Heart left ventricle (tissue), 16 donors: Measurements from ENCODE around the gene BBX. TPM values are rescaled to one million over a fixed set of nuclear protein-coding genes. Genes with fewer than 3 reads are reported as not detected.

Experiments
- ATAC-seq, 4 donors: fragments of 200-7000 bp; cut with Tn5 transposase; one replicate each; pipeline ENCODE4 v1.9.1; 2020 to 2022; ENCODE audit warnings: moderate library complexity in 4 of 4, mild to moderate bottlenecking in 3 of 4, moderate number of reproducible peaks in 1 of 4
- DNase-seq, 5 donors: peaks; one replicate each; pipeline ENCODE4 v3.0.0-alpha.2; 2020
- H3K27ac ChIP-seq, 12 donors: fragments of 200-600 bp; sonication (generic) in 4 of 12; one replicate each; pipeline versions ENCODE4 v1.5.0 to v1.8.0; 2016 to 2022; ENCODE audit warnings: mild to moderate bottlenecking in 2 of 12
- H3K27me3 ChIP-seq, 9 donors: fragments of 200-600 bp; sonication (generic) in 2 of 9; one replicate each; pipeline versions ENCODE4 v1.5.1 to v1.8.0; 2016 to 2022; ENCODE audit warnings: mild to moderate bottlenecking in 3 of 9
- H3K36me3 ChIP-seq, 9 donors: fragments of 200-600 bp; sonication (generic) in 2 of 9; one replicate each; pipeline versions ENCODE4 v1.5.0 to v1.8.0; 2018 to 2022; ENCODE audit warnings: mild to moderate bottlenecking in 2 of 9
- H3K4me1 ChIP-seq, 12 donors: fragments of 200-600 bp; sonication (generic) in 4 of 12; one replicate each; pipeline versions ENCODE4 v1.5.0 to v1.8.0; 2016 to 2022; ENCODE audit warnings: mild to moderate bottlenecking in 3 of 12
- H3K4me3 ChIP-seq, 12 donors: fragments of 200-600 bp; sonication (generic) in 4 of 12; one replicate each; pipeline versions ENCODE4 v1.5.0 to v1.8.0; 2017 to 2022; ENCODE audit warnings: mild to moderate bottlenecking in 9 of 12, moderate library complexity in 4 of 12
- H3K9me3 ChIP-seq, 12 donors: fragments of 200-600 bp; sonication (generic) in 4 of 12; one replicate each; pipeline versions ENCODE4 v1.5.0 to v1.8.0; 2016 to 2022; ENCODE audit warnings: mild to moderate bottlenecking in 1 of 12
- POLR2A ChIP-seq, 2 donors: fragments of 450-650 bp; IDR thresholded peaks; one replicate each; pipeline ENCODE4 v1.6.1; 2017; ENCODE audit warnings: antibody characterized with exemption in 2 of 2, mild to moderate bottlenecking in 2 of 2, moderate library complexity in 2 of 2
- WGBS, 4 donors: extraction: QIAGEN DNeasy Blood & Tissue Kit in 2 of 4; methylation state at CpG; one replicate each; pipeline versions ENCODE4 v1.1.5 to v1.1.7; 2013 to 2018; 5-methylcytosine and 5-hydroxymethylcytosine counted together
- intact Hi-C, 10 donors: fragments of 100-400 bp; cut with DNase I; formaldehyde crosslinking; loops; one replicate each; pipeline versions ENCODE4 v1.11.1 to v1.14.2; 2022
- polyA plus RNA-seq, 2 donors: library from polyadenylated mRNA; stranded (reverse); fragments of 200-250 nt; gene quantifications; one replicate each; pipeline ENCODE4 v1.2.3, GENCODE V29; 2013
- total RNA-seq, 9 donors: library from RNA; depleted of rRNA in 2 of 9; stranded (reverse); fragments of >200 nt in 2 of 9; fragmentation: NEBNext Ultra II Directional in 3 of 9; extraction: Animal tissue kit (Norgen Biotek cat#: 25700) in 3 of 9; gene quantifications; one replicate each; pipeline versions ENCODE4 v1.1.0 to v1.2.4, GENCODE V29; 2016 to 2023
- TF ChIP-seq, protein P1 (sequence below), 12 donors: fragments of 200-600 bp; sonication (generic) in 4 of 12; IDR thresholded peaks; one replicate each; pipeline versions ENCODE4 v1.5.0 to v1.8.0; 2018 to 2022; ENCODE audit warnings: antibody characterized with exemption in 12 of 12, mild to moderate bottlenecking in 5 of 12
- donor health status: ischemic (EF 13 %, LVEDD 7.1; RV severe dilation, severe dysfunction).
- donor health status: healthy with polysubstance abuse.
- donor health status: DM: no; HTN: yes; CAD: no.
- donor health status: DM: no; HTN: no; CAD: no.
- donor health status: ischemic (EF 25% LVEDD 6.9; RV normal size, moderate dysfunction).
- donor health status: ischemic (EF 25% LVEDD 5.7; RV mildly dilated, moderate dysfunction).
- donor health status: healthy.
- donor health status: DM: yes; HTN: yes; CAD: no.
- donor health status: ischemic (EF 35%, LVEDD 5.7; RV mildly dilated, moderate dysfunction).
- donor health status: nonischemic (EF 11% LVEDD 7.7; RV severe dilation, severe dysfunction).
- donor health status: DM: yes; HTN: yes; CAD: no.
- donor health status: PGD.
- donor health status: ischemic (EF 29% LVEDD 5.4; RV normal size, mild dysfunction).
- donor health status: nonischemic (EF 23%, LVEDD 6.1; RV moderate dilation, normal function).

BBX gene
- total and polyA plus RNA-seq, 11 donors = 9.1 to 60.5 (median 46.8) TPM

DNA sequence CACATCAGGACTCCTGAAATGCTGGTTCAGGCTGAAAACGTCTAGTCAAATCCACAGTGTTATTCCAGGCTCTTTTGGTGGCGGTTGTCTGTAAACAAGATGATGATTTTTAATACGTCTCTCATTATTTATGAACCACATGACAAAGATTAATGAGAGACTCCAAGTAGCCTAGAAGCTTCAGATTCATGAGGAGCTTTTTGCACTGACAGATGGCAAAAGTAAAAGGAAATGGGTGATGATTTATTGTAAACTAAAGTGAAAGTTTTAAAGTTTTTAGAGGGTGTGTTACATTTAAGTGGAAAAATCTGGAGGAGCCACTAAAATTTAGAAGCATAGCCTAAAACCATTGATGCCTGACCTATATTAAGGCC is 77.0 kb downstream of the BBX start:
- peak overlapping the region; percentile 59 to 91 (median 80) for H3K27ac ChIP-seq
- 11 to 23% (median 15%) methylated on average over 3 of the region's 3 CpGs for WGBS, 4 donors
- no peak for TF ChIP-seq POLR2A (IDR thresholded peaks at IDR 0.05)
- TF ChIP-seq, protein P1, sequence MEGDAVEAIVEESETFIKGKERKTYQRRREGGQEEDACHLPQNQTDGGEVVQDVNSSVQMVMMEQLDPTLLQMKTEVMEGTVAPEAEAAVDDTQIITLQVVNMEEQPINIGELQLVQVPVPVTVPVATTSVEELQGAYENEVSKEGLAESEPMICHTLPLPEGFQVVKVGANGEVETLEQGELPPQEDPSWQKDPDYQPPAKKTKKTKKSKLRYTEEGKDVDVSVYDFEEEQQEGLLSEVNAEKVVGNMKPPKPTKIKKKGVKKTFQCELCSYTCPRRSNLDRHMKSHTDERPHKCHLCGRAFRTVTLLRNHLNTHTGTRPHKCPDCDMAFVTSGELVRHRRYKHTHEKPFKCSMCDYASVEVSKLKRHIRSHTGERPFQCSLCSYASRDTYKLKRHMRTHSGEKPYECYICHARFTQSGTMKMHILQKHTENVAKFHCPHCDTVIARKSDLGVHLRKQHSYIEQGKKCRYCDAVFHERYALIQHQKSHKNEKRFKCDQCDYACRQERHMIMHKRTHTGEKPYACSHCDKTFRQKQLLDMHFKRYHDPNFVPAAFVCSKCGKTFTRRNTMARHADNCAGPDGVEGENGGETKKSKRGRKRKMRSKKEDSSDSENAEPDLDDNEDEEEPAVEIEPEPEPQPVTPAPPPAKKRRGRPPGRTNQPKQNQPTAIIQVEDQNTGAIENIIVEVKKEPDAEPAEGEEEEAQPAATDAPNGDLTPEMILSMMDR (IDR thresholded peaks at IDR 0.05) = no peak
- peaks cover 0 to 7% (median 0%) of the 10 kb centered on the region in 12 donors for H3K9me3 ChIP-seq
- H3K36me3 ChIP-seq = peaks cover 0 to 6% (median 0%) of the 10 kb centered on the region in 9 donors
- no peak for DNase-seq
- H3K4me3 ChIP-seq = peak overlapping the region; percentile 8 to 62 (median 48)
- intact Hi-C loops = no loop called here
- ATAC-seq = peak in 1 of 4 donors; percentile 6
- H3K27me3 ChIP-seq = no peaks in the 10 kb centered on the region
- H3K4me1 ChIP-seq = peaks cover 0 to 49% (median 29%) of the 10 kb centered on the region in 12 donors

DNA sequence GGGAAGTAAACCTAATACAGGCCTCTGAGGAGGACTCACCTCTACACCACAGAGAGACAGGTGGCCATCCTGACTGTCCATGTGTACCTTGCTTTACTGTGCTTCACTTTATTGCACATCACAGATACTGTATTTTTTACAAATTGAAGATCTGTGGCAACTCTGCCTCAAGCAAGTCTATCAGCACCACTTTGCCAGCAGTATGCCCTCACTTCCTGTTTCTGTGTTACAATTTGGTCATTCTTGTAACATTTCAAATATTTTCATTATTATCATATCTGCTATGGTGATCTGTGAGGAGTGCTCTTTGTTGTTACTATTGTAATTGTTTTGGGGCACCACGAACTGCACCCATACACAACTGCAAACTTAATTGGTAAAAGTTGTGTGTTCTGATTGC is 78.0 kb downstream of the BBX start:
- intact Hi-C loops = no loop called here
- ATAC-seq = no peak
- no peak for DNase-seq
- WGBS, 4 donors = 83 to 94% (median 88%) methylated on average over 1 of the region's 1 CpG
- no peaks in the 10 kb centered on the region for H3K27me3 ChIP-seq
- H3K27ac ChIP-seq = peak overlapping the region in 2 of 12 donors; percentile 86 to 91
- peaks cover 0 to 56% (median 32%) of the 10 kb centered on the region in 12 donors for H3K4me1 ChIP-seq
- peaks cover 0 to 7% (median 0%) of the 10 kb centered on the region in 12 donors for H3K9me3 ChIP-seq
- peaks cover 0 to 6% (median 0%) of the 10 kb centered on the region in 9 donors for H3K36me3 ChIP-seq
- H3K4me3 ChIP-seq = no peak overlapping the region
- TF ChIP-seq, protein P1 (IDR thresholded peaks at IDR 0.05) = no peak
- no peak for TF ChIP-seq POLR2A (IDR thresholded peaks at IDR 0.05)

DNA sequence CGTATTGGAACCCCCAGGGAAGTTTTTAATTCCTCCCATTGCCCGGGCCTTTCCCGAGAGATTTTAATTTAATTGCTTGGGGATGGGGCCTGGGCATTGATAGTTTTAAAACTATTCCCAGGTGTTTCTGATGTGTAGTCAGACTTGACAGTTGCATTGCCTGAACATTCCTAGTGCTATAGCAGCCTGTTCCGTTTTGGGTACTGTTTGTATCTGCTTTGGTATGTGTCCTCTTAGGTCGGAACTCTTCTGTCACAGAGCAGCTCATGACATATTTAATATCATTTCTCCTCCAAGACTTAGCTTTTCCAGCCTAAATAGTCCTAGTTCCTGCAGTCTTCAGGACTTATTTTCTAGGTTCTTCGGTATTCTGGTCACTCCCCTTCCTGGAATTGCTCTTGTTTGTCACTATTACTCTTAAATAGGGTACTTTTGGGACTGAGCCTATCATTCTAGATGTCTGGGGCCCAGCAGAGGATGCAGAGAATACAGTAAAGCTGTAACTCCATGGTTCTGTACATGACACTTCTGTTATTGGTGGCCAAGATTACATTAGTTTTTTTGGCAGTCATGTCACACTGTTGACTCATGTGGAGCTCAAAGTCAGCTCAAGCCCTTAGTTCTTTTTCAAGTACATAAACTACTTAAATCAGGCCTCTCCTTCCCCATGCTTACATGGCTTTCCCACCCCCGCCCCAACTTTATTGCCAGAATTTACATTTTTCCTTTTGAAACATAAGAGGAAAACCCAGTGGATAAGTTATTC is 81.5 kb downstream of the BBX start:
- WGBS, 4 donors = 65 to 71% (median 67%) methylated on average over 7 of the region's 7 CpGs
- no peak for DNase-seq

More for the DNA sequence above, 81.5 kb downstream of the BBX start:
- Histone ChIP-seq H3K4me1 (peaks cover 0 to 42% (median 25%) of the 10 kb centered on the region in 12 donors), H3K27ac (peak overlapping the region; percentile 17 to 89 (median 68)), H3K27me3 (no peaks in the 10 kb centered on the region), H3K9me3 (peaks cover 0 to 14% (median 0%) of the 10 kb centered on the region in 12 donors), H3K36me3 (peaks cover 0 to 6% (median 0%) of the 10 kb centered on the region in 9 donors), H3K4me3 (no peak overlapping the region)
- intact Hi-C loops = no loop called here
- ATAC-seq = peak; percentile 87 to 92 (median 90)
- TF ChIP-seq, protein P1 (IDR thresholded peaks at IDR 0.05) = no peak
- TF ChIP-seq POLR2A (IDR thresholded peaks at IDR 0.05) = no peak
